ENCODE data around the gene AGPS. TPM values are rescaled to one million over a fixed set of nuclear protein-coding genes. Genes with fewer than 3 reads are reported as not detected.

The AGPS gene
- total and polyA plus RNA-seq, 10 of the 15 experiments (the other 5 are each of a cell fraction or from before 2014, with no cell fraction given): 7.9 to 54.2 (median 38.7) TPM

DNA sequence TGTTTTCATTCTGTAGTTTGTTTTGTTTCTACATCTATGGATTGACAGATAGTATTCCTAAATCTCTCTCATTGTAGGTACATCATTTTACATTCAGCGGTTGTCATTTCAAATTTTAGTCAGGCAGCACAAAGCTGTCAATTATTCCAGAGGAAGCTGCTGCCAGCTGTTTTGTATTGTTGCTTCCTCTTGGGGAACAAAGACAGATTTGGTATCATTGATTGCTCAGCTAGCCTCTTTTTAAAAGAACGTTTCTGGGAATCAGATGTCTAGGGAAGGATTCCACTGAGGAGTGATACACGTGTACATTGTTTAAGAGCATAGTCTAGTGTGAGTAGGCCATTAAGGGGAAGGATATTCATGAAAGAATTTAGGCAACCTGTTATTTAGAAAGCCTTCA lies 145.8 kb downstream of the AGPS start:
- BruUV-seq (replicated peaks): no TSS peak
- Histone ChIP-seq H3K9me3 (replicated peaks; ENCODE audit: control insufficient read depth, insufficient read depth, low read length) (no peaks in the 10 kb centered on the region), H4K20me1 (ENCODE audit: control insufficient read depth, insufficient read depth) (no peaks in the 10 kb centered on the region), H3K4me1 (ENCODE audit: control insufficient read depth, insufficient read depth, low read length) (peaks cover 7% of the 10 kb centered on the region; the same call in 1 of the 2 replicates), H3K4me2 (ENCODE audit: control insufficient read depth, insufficient read depth) (no peak overlapping the region), H3K79me2 (ENCODE audit: control insufficient read depth, insufficient read depth, low read length) (no peaks in the 10 kb centered on the region), H3K9ac (ENCODE audit: control insufficient read depth, insufficient read depth, low read length) (no peak overlapping the region), H3K27me3 (replicated peaks in 1 of 2; ENCODE audit: control insufficient read depth in 2 of 2, insufficient read depth in 2 of 2, low read length in 1 of 2) (no peaks in the 10 kb centered on the region), H3K4me3 (no peak overlapping the region), H3K27ac (ENCODE audit: control insufficient read depth, insufficient read depth) (no peak overlapping the region), H2AFZ (ENCODE audit: control insufficient read depth, low read depth, low read length) (no peak overlapping the region), H3K36me3 (ENCODE audit: control insufficient read depth in 2 of 2, insufficient read depth in 2 of 2, low read length in 1 of 2) (no peaks in the 10 kb centered on the region; a peak in 1 of 4 replicates)
- in situ Hi-C loops (cut with MboI): no loop called here
- TF ChIP-seq CTCF (IDR thresholded peaks at IDR 0.05 in 2 of 3, conservative IDR thresholded peaks at IDR 0.05 in 1 of 3; ENCODE audit: control insufficient read depth in 2 of 3, extremely low read depth in 1 of 3, insufficient read depth in 1 of 3, low read depth in 3 of 3, low read length in 3 of 3) (no peak), SMARCA5 (IDR thresholded peaks at IDR 0.05) (no peak), EGR1 (IDR thresholded peaks at IDR 0.05; ENCODE audit: borderline replicate concordance in 1 of 2, low read depth in 2 of 2, low read length in 2 of 2) (no peak), SUPT20H (IDR thresholded peaks at IDR 0.05; ENCODE audit: borderline replicate concordance, control insufficient read depth, low read depth, low read length) (no peak), ATF7 (IDR thresholded peaks at IDR 0.05; ENCODE audit: low read depth) (no peak), RB1 (IDR thresholded peaks at IDR 0.05; ENCODE audit: borderline replicate concordance) (no peak)
- intact Hi-C loops (cut with micrococcal nuclease; ENCODE audit: unreplicated experiment): no loop called here
- CTCF ChIA-PET: no interaction called here
- POLR2A ChIA-PET: no interaction called here
- SMC1A ChIA-PET (ENCODE audit: uncharacterized antibody, unreplicated experiment): no interaction called here
- DNase-seq (ENCODE audit: low read depth, low spot score): no peak
- no peak for FAIRE-seq
- RAD21 ChIA-PET (ENCODE audit: unreplicated experiment): no interaction called here
- 97% methylated on average over 3 of the region's 3 CpGs for WGBS (ENCODE audit: insufficient coverage, insufficient replicate concordance, low lambda C conversion rate, missing lambda C conversion rate)
- no peak for ATAC-seq
